AG09319 (cell line): ENCODE measurements around the gene ARL15.
"Not testable (repeated sequence)": the region's sequence is repeated elsewhere in the genome, so short reads cannot be mapped to it uniquely, and the experiment has no call there.

Experiments used
- DNase-seq: peaks from one replicate; pipeline ENCODE4 v3.0.0-alpha.2; 2010; ENCODE audit warnings: low read depth; ENCODE audit errors: extremely low read depth
- CTCF ChIP-seq: IDR thresholded peaks from 2 replicates; pipeline ENCODE4 v1.5.1; 2011; ENCODE audit warnings: low read depth, mild to moderate bottlenecking, inconsistent platforms, low read length, moderate library complexity

ARL15 gene

GRCh38 chr5:53856506-53856905 lies 453.9 kb downstream of the ARL15 start:
- no peak for DNase-seq
- TF ChIP-seq CTCF: no peak

GRCh38 chr5:53836851-53837430 lies 473.4 kb downstream of the ARL15 start:
- DNase-seq: not testable (repeated sequence)

- TF ChIP-seq CTCF: no peak
- DNase-seq: no peak
Observed at GRCh38 chr5:53834500-53834899, 475.9 kb downstream of the ARL15 start.
